ENCODE results near the gene PDZRN3. TPM values are rescaled to one million over a fixed set of nuclear protein-coding genes. Genes with fewer than 3 reads are reported as not detected.

PDZRN3 gene
- total and polyA plus RNA-seq, 2 experiments from 2014 or later: 22.3 to 35.6 TPM

DNA sequence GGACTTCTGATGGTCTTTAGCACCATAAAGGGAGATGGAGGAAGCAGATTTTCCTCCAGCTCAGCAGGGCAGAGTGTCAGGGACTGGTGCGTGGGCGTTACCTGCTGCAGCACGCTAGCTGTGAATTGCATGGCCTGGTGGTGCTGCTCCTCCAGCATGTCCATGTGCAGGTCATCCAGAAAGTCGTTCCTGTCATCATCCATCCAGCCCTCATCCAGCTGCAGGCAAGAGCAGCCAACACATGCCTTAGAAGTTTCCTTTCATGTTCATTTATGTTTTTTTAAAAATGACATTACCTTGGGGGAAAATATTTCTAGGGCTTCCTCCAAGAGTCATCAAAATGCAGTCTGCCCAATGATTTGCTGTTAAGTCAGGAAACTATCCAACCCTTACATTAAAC, 239.2 kb downstream of the PDZRN3 start:
- H3K4me2 ChIP-seq (ENCODE audit: unreplicated experiment): no peak overlapping the region
- no peaks in the 10 kb centered on the region for H3K79me2 ChIP-seq (ENCODE audit: insufficient read depth)
- no peaks in the 10 kb centered on the region for H4K20me1 ChIP-seq (ENCODE audit: insufficient read depth)
- WGBS, 2 experiments (ENCODE audit: low coverage in 1 of 2, low lambda C conversion rate in 2 of 2, missing lambda C conversion rate in 2 of 2): 81 to 87% methylated on average over 4 of the region's 4 CpGs
- no peak overlapping the region for H3K4me3 ChIP-seq
- in situ Hi-C loops (cut with MboI): no loop called here
- no peak for DNase-seq
- H3K27ac ChIP-seq: no peak overlapping the region
- no peaks in the 10 kb centered on the region for H3F3A ChIP-seq (ENCODE audit: insufficient read depth)
- H3K9ac ChIP-seq: no peak overlapping the region
- no peaks in the 10 kb centered on the region for H3K9me3 ChIP-seq (ENCODE audit: low read depth)
- H3K9me2 ChIP-seq (ENCODE audit: insufficient read depth): no peaks in the 10 kb centered on the region
- no peak for TF ChIP-seq EZH2 (IDR thresholded peaks at IDR 0.05; ENCODE audit: insufficient read depth, poor library complexity, severe bottlenecking)
- no peak for TF ChIP-seq EZH2phosphoT487 (IDR thresholded peaks at IDR 0.05; ENCODE audit: insufficient read depth, low read depth)
- no peaks in the 10 kb centered on the region for H3K4me1 ChIP-seq (ENCODE audit: insufficient read depth)
- H3K36me3 ChIP-seq (ENCODE audit: low read depth): peaks cover 67% of the 10 kb centered on the region
- H2AFZ ChIP-seq: no peak overlapping the region
- no peaks in the 10 kb centered on the region for H3K27me3 ChIP-seq (replicated peaks; ENCODE audit: insufficient read depth)

DNA sequence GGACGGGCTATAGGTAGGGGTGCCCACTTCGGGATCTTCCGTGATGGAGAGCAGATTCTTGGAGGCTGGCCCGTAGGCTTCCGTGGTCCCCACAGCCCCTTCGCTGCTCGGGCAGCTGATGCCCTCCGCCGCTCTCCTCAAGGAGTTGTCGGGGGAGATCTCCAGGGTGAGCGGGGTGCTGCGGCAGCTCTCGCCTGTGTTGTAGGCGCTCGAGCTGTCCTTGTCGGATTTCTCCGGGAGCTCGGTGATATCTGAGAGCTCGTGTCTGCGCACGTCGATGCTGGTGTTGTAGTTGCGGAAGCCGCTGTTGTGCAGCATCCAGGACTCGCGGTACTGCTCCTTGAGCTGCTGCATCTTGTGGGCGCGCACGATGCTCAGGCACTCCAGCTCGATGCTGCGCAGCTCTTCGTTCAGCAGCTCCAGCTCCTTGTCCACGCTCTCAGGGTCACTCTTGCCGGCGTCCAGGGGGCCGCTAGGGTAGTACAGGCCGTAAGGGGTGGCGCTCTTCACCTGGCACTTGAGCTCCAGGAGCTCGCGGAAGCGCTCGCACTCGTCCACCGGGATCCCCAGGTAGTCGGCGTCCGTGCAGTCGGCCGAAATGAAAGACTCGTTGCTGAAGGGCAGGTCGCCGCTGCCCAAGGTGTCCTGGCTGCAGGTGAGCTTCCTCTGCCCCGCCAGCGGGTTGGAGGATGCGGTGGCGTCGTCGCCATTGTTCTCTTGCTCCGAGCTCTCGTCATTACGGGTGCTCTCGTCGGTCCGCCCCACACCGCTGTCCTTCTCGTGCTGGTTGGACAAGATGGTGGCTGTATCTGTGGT, 240.4 kb downstream of the PDZRN3 start:
- no peak overlapping the region for H2AFZ ChIP-seq
- H3K9me3 ChIP-seq (ENCODE audit: low read depth): no peaks in the 10 kb centered on the region
- no peaks in the 10 kb centered on the region for H4K20me1 ChIP-seq (ENCODE audit: insufficient read depth)
- TF ChIP-seq EZH2 (IDR thresholded peaks at IDR 0.05; ENCODE audit: insufficient read depth, poor library complexity, severe bottlenecking) (no peak), EZH2phosphoT487 (IDR thresholded peaks at IDR 0.05; ENCODE audit: insufficient read depth, low read depth) (no peak)
- H3K4me2 ChIP-seq (ENCODE audit: unreplicated experiment): no peak overlapping the region
- no peaks in the 10 kb centered on the region for H3K27me3 ChIP-seq (replicated peaks; ENCODE audit: insufficient read depth)
- peaks cover 5% of the 10 kb centered on the region; the same call in 1 of the 2 replicates for H3F3A ChIP-seq (ENCODE audit: insufficient read depth)
- no peak overlapping the region for H3K27ac ChIP-seq
- no peak overlapping the region for H3K4me3 ChIP-seq
- H3K79me2 ChIP-seq (ENCODE audit: insufficient read depth): no peaks in the 10 kb centered on the region
- H3K36me3 ChIP-seq (ENCODE audit: low read depth): peaks cover 54% of the 10 kb centered on the region
- H3K4me1 ChIP-seq (ENCODE audit: insufficient read depth): peaks cover 7% of the 10 kb centered on the region
- no peak overlapping the region for H3K9ac ChIP-seq
- no peak for DNase-seq
- in situ Hi-C loops (cut with MboI): no loop called here
- no peaks in the 10 kb centered on the region for H3K9me2 ChIP-seq (ENCODE audit: insufficient read depth)
- 96 to 97% methylated on average over 45 to 66 of the region's 66 CpGs for WGBS, 2 experiments (ENCODE audit: low coverage in 1 of 2, low lambda C conversion rate in 2 of 2, missing lambda C conversion rate in 2 of 2)

DNA sequence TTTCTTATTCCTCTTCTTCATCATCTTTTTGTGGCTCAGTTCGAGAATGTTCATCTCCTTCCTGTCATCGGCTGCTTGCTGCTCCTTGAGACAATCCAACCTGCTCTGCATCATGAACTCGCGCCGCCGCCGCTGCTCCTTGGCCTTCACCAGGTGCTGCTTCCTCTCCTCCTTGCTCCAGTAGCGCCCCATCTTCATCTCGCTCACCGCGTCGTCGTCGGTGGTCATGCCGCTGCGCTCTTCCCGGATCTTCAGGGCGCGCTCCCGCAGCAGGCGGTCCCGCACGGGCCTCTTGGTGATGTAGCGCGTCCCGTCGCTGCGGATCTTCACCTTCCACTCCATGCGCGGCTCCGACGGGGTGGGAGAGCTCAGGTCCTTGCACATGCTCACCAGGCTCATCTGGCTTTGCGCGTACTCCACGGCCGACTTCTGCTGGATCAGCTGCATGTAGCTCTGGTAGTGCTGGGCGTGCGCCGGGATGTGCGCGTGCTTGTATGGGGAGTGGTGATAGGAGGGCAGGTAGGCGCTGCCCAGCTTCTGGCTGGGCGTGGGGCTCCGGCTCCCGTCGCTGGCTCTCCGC, 241.2 kb downstream of the PDZRN3 start:
- Histone ChIP-seq H2AFZ (no peak overlapping the region), H3K9me3 (ENCODE audit: low read depth) (no peaks in the 10 kb centered on the region), H3K4me2 (ENCODE audit: unreplicated experiment) (no peak overlapping the region), H4K20me1 (ENCODE audit: insufficient read depth) (no peaks in the 10 kb centered on the region), H3K79me2 (ENCODE audit: insufficient read depth) (no peaks in the 10 kb centered on the region), H3K4me1 (ENCODE audit: insufficient read depth) (peaks cover 8% of the 10 kb centered on the region), H3K9ac (no peak overlapping the region), H3F3A (ENCODE audit: insufficient read depth) (peaks cover 5% of the 10 kb centered on the region; the same call in 1 of the 2 replicates), H3K4me3 (no peak overlapping the region), H3K27ac (no peak overlapping the region), H3K36me3 (ENCODE audit: low read depth) (peaks cover 49% of the 10 kb centered on the region; the same call in 1 of the 2 replicates), H3K9me2 (ENCODE audit: insufficient read depth) (no peaks in the 10 kb centered on the region), H3K27me3 (replicated peaks; ENCODE audit: insufficient read depth) (no peaks in the 10 kb centered on the region)
- in situ Hi-C loops (cut with MboI): no loop called here
- 98% methylated on average over 47 of the region's 47 CpGs for WGBS, 2 experiments (ENCODE audit: low coverage in 1 of 2, low lambda C conversion rate in 2 of 2, missing lambda C conversion rate in 2 of 2)
- DNase-seq: no peak
- TF ChIP-seq EZH2 (IDR thresholded peaks at IDR 0.05; ENCODE audit: insufficient read depth, poor library complexity, severe bottlenecking) (no peak), EZH2phosphoT487 (IDR thresholded peaks at IDR 0.05; ENCODE audit: insufficient read depth, low read depth) (no peak)

DNA sequence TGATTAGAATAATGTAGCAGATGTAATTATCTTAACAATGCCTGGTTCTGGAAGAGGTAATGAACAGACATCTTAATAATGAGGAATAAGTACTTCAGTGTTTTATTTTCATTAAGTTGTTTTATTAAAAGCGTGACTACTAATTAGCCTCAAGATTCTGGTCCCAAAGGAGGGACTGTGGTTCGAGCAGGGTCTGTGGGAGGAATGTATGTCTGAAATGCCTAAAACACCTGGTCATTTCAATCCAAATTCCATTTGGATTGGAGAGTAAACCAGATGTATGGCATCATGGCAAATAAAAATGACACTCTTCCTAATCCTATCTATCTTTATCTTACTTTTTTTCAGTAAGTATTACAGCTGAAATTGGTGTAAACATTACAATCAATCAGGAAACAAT, 243.2 kb downstream of the PDZRN3 start:
- TF ChIP-seq EZH2phosphoT487 (IDR thresholded peaks at IDR 0.05; ENCODE audit: insufficient read depth, low read depth): no peak
- TF ChIP-seq EZH2 (IDR thresholded peaks at IDR 0.05; ENCODE audit: insufficient read depth, poor library complexity, severe bottlenecking): no peak
- H2AFZ ChIP-seq: no peak overlapping the region

More for the DNA sequence above, 243.2 kb downstream of the PDZRN3 start:
- no peak overlapping the region for H3K27ac ChIP-seq
- H3K4me3 ChIP-seq: no peak overlapping the region
- DNase-seq: no peak
- H3K9me3 ChIP-seq (ENCODE audit: low read depth): no peaks in the 10 kb centered on the region
- no peak overlapping the region for H3K4me2 ChIP-seq (ENCODE audit: unreplicated experiment)
- H3F3A ChIP-seq (ENCODE audit: insufficient read depth): peaks cover 5% of the 10 kb centered on the region; the same call in 1 of the 2 replicates
- peaks cover 40% of the 10 kb centered on the region; the same call in 1 of the 2 replicates for H3K36me3 ChIP-seq (ENCODE audit: low read depth)
- H4K20me1 ChIP-seq (ENCODE audit: insufficient read depth): no peaks in the 10 kb centered on the region
- peaks cover 8% of the 10 kb centered on the region for H3K4me1 ChIP-seq (ENCODE audit: insufficient read depth)
- no peaks in the 10 kb centered on the region for H3K27me3 ChIP-seq (replicated peaks; ENCODE audit: insufficient read depth)
- no peak overlapping the region for H3K9ac ChIP-seq
- no peaks in the 10 kb centered on the region for H3K9me2 ChIP-seq (ENCODE audit: insufficient read depth)
- in situ Hi-C loops (cut with MboI): no loop called here
- H3K79me2 ChIP-seq (ENCODE audit: insufficient read depth): no peaks in the 10 kb centered on the region
- 98 to 99% methylated on average over 2 of the region's 2 CpGs for WGBS, 2 experiments (ENCODE audit: low coverage in 1 of 2, low lambda C conversion rate in 2 of 2, missing lambda C conversion rate in 2 of 2)
